IgD-negative memory B cell (primary cell): ENCODE measurements around the gene ZMYM5. TPM values are rescaled to one million over a fixed set of nuclear protein-coding genes. Genes with fewer than 3 reads are reported as not detected.
"Not testable (repeated sequence)": the region's sequence is repeated elsewhere in the genome, so short reads cannot be mapped to it uniquely, and the experiment has no call there.

Experiments
- H3K27ac Mint-ChIP-seq, 3 donors: one replicate each; pipeline ENCODE4 v1.8.0; 2020 to 2022; ENCODE audit warnings: mild to moderate bottlenecking in 3 of 3, mixed read lengths in 3 of 3, moderate library complexity in 1 of 3
- H3K27me3 Mint-ChIP-seq: one replicate; pipeline ENCODE4 v1.8.0; 2021; ENCODE audit warnings: mixed read lengths
- H3K36me3 Mint-ChIP-seq: one replicate; pipeline ENCODE4 v1.8.0; 2020; ENCODE audit warnings: mild to moderate bottlenecking, mixed read lengths
- H3K4me1 Mint-ChIP-seq, 3 donors: one replicate each; pipeline ENCODE4 v1.8.0; 2020 to 2022; ENCODE audit warnings: mixed read lengths in 3 of 3, mild to moderate bottlenecking in 1 of 3
- H3K4me3 Mint-ChIP-seq, 4 donors: one replicate each; pipeline ENCODE4 v1.8.0; 2020 to 2022; ENCODE audit warnings: mild to moderate bottlenecking in 4 of 4, mixed read lengths in 4 of 4, moderate library complexity in 3 of 4
- H3K9me3 Mint-ChIP-seq, 3 donors: one replicate each; pipeline ENCODE4 v1.8.0; 2020 to 2021; ENCODE audit warnings: mixed read lengths in 3 of 3, mild to moderate bottlenecking in 1 of 3
- polyA plus RNA-seq: library from polyadenylated mRNA; unstranded; fragments of 300-500 nt; fragmentation: Illumina TruSeq; gene quantifications from one replicate; pipeline ENCODE4 v1.2.3, GENCODE V29; 2021

ZMYM5 gene
- polyA plus RNA-seq = 31.7 TPM

- peaks cover 19 to 22% (median 20%) of the 10 kb centered on the region in 3 donors for H3K4me1 Mint-ChIP-seq
- H3K36me3 Mint-ChIP-seq = peaks cover 2% of the 10 kb centered on the region
- peak within 1 kb of the TSS; percentile 86 to 96 (median 92) for H3K4me3 Mint-ChIP-seq
- peak within 1 kb of the TSS; percentile 82 to 96 (median 96) for H3K27ac Mint-ChIP-seq
- H3K9me3 Mint-ChIP-seq = no peaks in the 10 kb centered on the region
- no peaks in the 10 kb centered on the region for H3K27me3 Mint-ChIP-seq
Measured at GRCh38 chr13:19863323-19864023, at the start of gene ZMYM5. ZMYM5 (minus strand) TSS chr13:19863649; CDS start chr13:19852180, 11,469 bp downstream.

GRCh38 chr13:19910336-19911072 is 47.1 kb upstream of the ZMYM5 start:
- Mint-ChIP-seq H3K4me3 (no peak overlapping the region), H3K27ac (no peak overlapping the region), H3K4me1 (no peaks in the 10 kb centered on the region), H3K9me3 (no peaks in the 10 kb centered on the region), H3K36me3 (peaks cover 3% of the 10 kb centered on the region), H3K27me3 (peaks cover 1% of the 10 kb centered on the region)

GRCh38 chr13:19908350-19908986 is 45.0 kb upstream of the ZMYM5 start:
- no peaks in the 10 kb centered on the region for H3K27me3 Mint-ChIP-seq
- peaks cover 2% of the 10 kb centered on the region for H3K36me3 Mint-ChIP-seq
- no peaks in the 10 kb centered on the region for H3K4me1 Mint-ChIP-seq
- H3K9me3 Mint-ChIP-seq = no peaks in the 10 kb centered on the region
- no peak overlapping the region for H3K4me3 Mint-ChIP-seq
- H3K27ac Mint-ChIP-seq = no peak overlapping the region

- peak overlapping the region in 1 of 3 donors; percentile 11 for H3K27ac Mint-ChIP-seq
- not testable (repeated sequence) for H3K36me3 Mint-ChIP-seq, H3K27me3 Mint-ChIP-seq, H3K9me3 Mint-ChIP-seq, H3K4me3 Mint-ChIP-seq, H3K4me1 Mint-ChIP-seq
Measured at GRCh38 chr13:19905487-19906195, 42.2 kb upstream of the ZMYM5 start.

- H3K36me3 Mint-ChIP-seq = no peaks in the 10 kb centered on the region
- H3K4me3 Mint-ChIP-seq = no peak overlapping the region
- H3K4me1 Mint-ChIP-seq = no peaks in the 10 kb centered on the region
- H3K27me3 Mint-ChIP-seq = no peaks in the 10 kb centered on the region
- no peak overlapping the region for H3K27ac Mint-ChIP-seq
- no peaks in the 10 kb centered on the region for H3K9me3 Mint-ChIP-seq
Measured at GRCh38 chr13:19890030-19890429, 26.6 kb upstream of the ZMYM5 start.

- H3K4me3 Mint-ChIP-seq = no peak overlapping the region
- peaks cover 0 to 2% (median 2%) of the 10 kb centered on the region in 3 donors for H3K9me3 Mint-ChIP-seq
- H3K36me3 Mint-ChIP-seq = no peaks in the 10 kb centered on the region
- no peaks in the 10 kb centered on the region for H3K27me3 Mint-ChIP-seq
- H3K27ac Mint-ChIP-seq = no peak overlapping the region
- no peaks in the 10 kb centered on the region for H3K4me1 Mint-ChIP-seq
Measured at GRCh38 chr13:19888799-19889198, 25.4 kb upstream of the ZMYM5 start.

- Mint-ChIP-seq H3K4me1 (no peaks in the 10 kb centered on the region), H3K36me3 (no peaks in the 10 kb centered on the region), H3K4me3 (no peak overlapping the region), H3K9me3 (peaks cover 0 to 2% (median 2%) of the 10 kb centered on the region in 3 donors), H3K27me3 (peaks cover 2% of the 10 kb centered on the region), H3K27ac (no peak overlapping the region)
Measured at GRCh38 chr13:19882231-19882630, 18.8 kb upstream of the ZMYM5 start.

GRCh38 chr13:19881641-19882040 is 18.2 kb upstream of the ZMYM5 start:
- H3K27ac Mint-ChIP-seq = no peak overlapping the region
- peaks cover 2% of the 10 kb centered on the region for H3K27me3 Mint-ChIP-seq
- H3K9me3 Mint-ChIP-seq = peaks cover 0 to 2% (median 2%) of the 10 kb centered on the region in 3 donors
- no peak overlapping the region for H3K4me3 Mint-ChIP-seq
- no peaks in the 10 kb centered on the region for H3K4me1 Mint-ChIP-seq
- H3K36me3 Mint-ChIP-seq = no peaks in the 10 kb centered on the region

GRCh38 chr13:19864746-19865309 is 1.4 kb upstream of the ZMYM5 start:
- Mint-ChIP-seq H3K27ac (peak overlapping the region; percentile 82 to 96 (median 96)), H3K27me3 (no peaks in the 10 kb centered on the region), H3K36me3 (peaks cover 2% of the 10 kb centered on the region), H3K4me1 (peaks cover 13 to 21% (median 14%) of the 10 kb centered on the region in 3 donors), H3K4me3 (peak overlapping the region; percentile 86 to 96 (median 92)), H3K9me3 (no peaks in the 10 kb centered on the region)

- Mint-ChIP-seq H3K36me3 (peaks cover 2% of the 10 kb centered on the region), H3K9me3 (no peaks in the 10 kb centered on the region), H3K4me3 (peak overlapping the region; percentile 86 to 96 (median 92)), H3K4me1 (peaks cover 13 to 21% (median 14%) of the 10 kb centered on the region in 3 donors), H3K27ac (peak overlapping the region; percentile 82 to 96 (median 96)), H3K27me3 (no peaks in the 10 kb centered on the region)
Measured at GRCh38 chr13:19864024-19864745, 736 bp upstream of the ZMYM5 start.

- no peaks in the 10 kb centered on the region for H3K27me3 Mint-ChIP-seq
- peaks cover 19 to 21% (median 20%) of the 10 kb centered on the region in 3 donors for H3K4me1 Mint-ChIP-seq
- H3K9me3 Mint-ChIP-seq = no peaks in the 10 kb centered on the region
- H3K4me3 Mint-ChIP-seq = peak overlapping the region; percentile 86 to 96 (median 92)
- H3K27ac Mint-ChIP-seq = peak overlapping the region; percentile 82 to 96 (median 88)
- peaks cover 2% of the 10 kb centered on the region for H3K36me3 Mint-ChIP-seq
Measured at GRCh38 chr13:19862481-19863313, 752 bp downstream of the ZMYM5 start.

GRCh38 chr13:19861762-19862161 is 1.7 kb downstream of the ZMYM5 start:
- no peaks in the 10 kb centered on the region for H3K9me3 Mint-ChIP-seq
- peaks cover 4% of the 10 kb centered on the region for H3K36me3 Mint-ChIP-seq
- peaks cover 24 to 25% (median 25%) of the 10 kb centered on the region in 3 donors for H3K4me1 Mint-ChIP-seq
- H3K4me3 Mint-ChIP-seq = peak overlapping the region; percentile 86 to 96 (median 92)
- no peaks in the 10 kb centered on the region for H3K27me3 Mint-ChIP-seq
- peak overlapping the region; percentile 82 to 96 (median 88) for H3K27ac Mint-ChIP-seq
